GM21423 (cell line): Measurements from ENCODE around the gene BTBD7.

ENCODE experiments used
- ATAC-seq: cut with Tn5 transposase; IDR thresholded peaks from one replicate; pipeline ENCODE4 v1.9.1; 2021; ENCODE audit warnings: mild to moderate bottlenecking, moderate library complexity; ENCODE audit not compliant: unreplicated experiment

The BTBD7 gene

GRCh38 chr14:93331002-93331727 lies 1.7 kb downstream of the BTBD7 start:
- no peak for ATAC-seq

GRCh38 chr14:93330609-93331000 lies 2.2 kb downstream of the BTBD7 start:
- ATAC-seq = no peak

DNA sequence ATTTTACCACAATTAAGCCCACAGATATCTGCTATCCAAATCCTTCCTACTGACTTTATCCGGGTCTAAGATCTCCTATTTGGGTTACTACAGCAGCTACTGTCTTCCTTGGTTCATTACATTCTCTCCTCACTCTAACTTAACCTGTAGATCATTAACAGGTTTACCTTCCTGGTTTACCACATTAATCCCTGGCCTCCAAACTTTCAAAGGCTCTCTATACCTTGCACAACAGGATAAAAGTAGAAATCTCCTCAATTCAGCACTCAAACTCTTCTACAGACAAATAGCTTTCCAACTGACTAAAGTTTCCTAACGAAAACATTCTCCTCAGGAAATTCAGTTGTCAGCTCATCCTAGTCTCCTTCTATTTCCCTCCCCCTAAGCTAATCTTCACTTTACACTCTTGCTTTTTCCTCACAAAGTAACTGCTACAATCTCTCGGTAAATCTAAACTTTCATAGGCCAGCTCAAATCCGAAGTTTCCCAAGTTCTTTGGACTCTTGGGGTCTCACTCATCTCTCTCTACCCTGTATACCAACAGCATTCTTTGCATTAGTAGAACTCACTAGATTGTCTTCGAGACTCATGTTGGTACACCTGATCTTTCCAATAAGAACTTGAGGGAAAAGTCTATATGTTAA lies 2.7 kb downstream of the BTBD7 start:
- no peak for ATAC-seq

- ATAC-seq = no peak
Measured at GRCh38 chr14:93328546-93328945, 4.3 kb downstream of the BTBD7 start.

- ATAC-seq = no peak
Measured at GRCh38 chr14:93326196-93326595, 6.6 kb downstream of the BTBD7 start.

DNA sequence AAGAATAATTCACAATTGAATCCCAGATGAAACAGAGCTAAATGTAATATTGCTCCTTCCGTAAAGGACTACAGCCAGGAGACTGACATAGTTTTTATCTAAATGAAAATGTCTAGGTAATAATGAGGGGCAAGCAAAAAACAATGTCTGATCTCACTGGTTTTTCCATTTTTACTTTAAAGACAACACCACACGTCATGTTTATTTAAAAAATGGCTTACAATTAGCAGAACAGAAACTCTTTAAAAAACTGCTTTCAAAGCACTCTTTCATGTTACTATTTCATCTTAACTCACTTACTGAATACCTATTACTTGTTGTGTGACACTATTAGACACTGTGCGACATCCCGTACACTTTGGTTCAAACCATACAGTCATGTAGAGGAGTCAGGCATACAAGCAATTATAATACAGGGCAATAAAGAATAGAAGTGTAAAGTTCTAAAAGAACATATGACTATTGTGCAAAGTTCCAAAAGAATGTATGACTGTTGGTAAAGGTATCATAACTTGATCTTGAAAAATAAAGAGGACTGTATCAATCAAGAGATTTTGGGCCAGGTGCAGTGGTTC lies 9.1 kb downstream of the BTBD7 start:
- no peak for ATAC-seq

GRCh38 chr14:93322929-93323599 lies 9.8 kb downstream of the BTBD7 start:
- ATAC-seq = no peak

GRCh38 chr14:93320489-93320888 lies 12.3 kb downstream of the BTBD7 start:
- ATAC-seq = no peak

- peak; percentile 49 for ATAC-seq
Measured at GRCh38 chr14:93319958-93320357, 12.9 kb downstream of the BTBD7 start.

GRCh38 chr14:93319494-93319893 lies 13.3 kb downstream of the BTBD7 start:
- no peak for ATAC-seq

DNA sequence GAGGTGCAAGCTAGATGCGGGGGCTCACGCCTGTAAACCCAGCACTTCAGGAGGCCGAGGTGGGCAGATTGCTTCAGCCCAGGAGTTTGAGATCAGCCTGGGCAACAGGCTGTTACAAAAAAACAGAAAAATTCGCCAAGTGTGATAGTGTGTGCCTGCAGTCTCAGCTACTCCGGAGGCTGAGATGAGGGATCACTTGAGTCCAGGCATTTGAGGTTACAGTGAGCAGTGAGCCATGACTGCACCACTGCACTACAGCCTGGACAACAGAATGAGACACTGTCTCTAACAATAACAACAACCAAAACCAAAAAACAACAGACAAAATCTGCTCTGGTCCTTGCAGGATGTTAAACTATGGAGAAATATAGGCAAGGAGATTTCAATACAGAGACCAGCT lies 13.9 kb downstream of the BTBD7 start:
- no peak for ATAC-seq

DNA sequence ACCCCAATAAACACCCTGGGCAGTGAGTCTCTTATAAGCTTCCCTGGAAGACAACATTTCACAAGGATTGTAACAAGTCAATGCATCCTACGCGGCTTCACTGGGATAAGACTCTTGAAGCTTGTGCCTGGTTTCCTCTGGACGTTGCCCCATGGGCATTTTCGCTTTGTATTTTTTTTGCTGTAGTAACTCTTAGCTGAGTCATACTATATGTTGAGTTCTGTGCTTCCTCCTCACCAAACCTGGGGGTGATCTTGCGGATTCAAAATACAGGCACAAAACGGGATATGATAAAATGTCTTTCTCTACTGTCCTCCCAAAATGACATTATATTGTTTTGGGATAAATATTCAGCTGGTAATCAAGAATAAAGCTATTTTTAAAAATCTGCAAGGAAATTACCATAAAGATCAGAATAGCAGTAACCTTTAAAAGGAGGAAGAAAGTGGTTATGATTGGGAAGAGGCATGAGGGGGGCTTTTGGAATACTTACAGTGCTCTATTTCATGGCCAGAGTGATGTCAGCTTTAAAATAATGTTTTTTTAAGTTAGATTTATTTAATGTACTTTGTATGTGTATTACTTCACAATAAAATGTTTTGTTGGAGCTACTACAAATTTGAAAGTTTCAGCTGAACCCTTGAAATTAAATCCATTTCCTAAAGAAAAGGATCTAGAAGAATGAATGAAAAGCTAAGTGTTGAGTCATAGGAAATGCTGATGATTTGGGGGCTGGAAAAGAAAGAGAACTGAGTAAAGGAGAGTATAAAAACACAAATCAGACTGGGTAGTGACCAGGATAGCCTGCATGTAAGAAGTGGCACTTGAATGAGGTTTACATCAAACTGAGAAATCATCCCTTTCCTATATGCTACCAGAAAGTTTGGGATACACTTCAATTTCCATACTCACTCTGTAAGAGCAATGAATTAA lies 14.7 kb downstream of the BTBD7 start:
- no peak for ATAC-seq

DNA sequence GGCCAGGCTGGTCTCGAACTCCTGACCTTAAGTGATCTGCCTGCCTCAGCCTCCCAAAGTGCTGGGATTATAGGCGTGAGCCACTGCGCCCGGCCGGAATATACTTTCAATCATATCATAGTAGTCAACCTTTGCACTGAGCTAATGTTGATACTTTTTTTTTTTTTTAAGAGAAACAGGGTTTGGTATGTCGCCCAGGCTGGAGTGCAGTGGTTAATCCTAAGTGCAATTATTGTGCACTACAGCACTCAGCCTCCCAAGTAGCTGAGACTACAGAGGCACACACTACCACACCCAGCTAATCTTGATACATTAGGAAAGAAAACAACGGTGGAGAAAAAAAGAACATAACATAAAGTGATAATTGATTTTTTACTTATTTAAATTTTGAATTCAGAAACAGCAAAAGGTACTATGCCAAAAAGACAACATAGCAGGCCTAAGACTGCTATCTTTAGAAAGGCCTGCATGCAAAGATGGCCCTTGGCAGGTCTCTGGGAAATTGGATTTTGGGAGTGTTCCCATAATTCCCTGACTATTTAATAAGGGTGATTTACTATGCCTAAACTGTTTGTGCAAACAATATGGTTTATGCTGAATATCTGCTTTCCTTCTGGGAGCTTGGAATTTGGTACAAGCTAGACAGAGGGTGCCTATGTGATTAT lies 15.5 kb downstream of the BTBD7 start:
- no peak for ATAC-seq

- ATAC-seq = no peak
Measured at GRCh38 chr14:93316716-93317115, 16.1 kb downstream of the BTBD7 start.

DNA sequence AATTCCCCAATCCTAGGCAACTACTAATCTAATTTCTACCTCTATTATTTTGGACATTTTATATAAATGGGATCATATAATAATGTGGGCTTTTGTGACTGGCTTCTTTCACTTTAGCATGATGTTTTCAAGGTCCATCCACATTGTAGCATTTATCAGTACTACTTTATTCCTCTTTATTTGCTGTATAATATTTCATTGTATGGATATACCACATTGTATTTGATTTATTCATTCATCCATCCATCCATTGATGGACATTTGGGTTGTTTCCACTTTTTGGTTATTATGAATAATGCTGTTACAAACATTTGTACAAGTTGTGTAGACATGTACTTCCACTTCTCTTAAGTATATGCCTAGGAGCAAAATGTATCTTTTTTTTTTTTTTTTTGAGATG lies 17.3 kb downstream of the BTBD7 start:
- ATAC-seq = no peak

- no peak for ATAC-seq
Measured at GRCh38 chr14:93311082-93311481, 21.8 kb downstream of the BTBD7 start.

DNA sequence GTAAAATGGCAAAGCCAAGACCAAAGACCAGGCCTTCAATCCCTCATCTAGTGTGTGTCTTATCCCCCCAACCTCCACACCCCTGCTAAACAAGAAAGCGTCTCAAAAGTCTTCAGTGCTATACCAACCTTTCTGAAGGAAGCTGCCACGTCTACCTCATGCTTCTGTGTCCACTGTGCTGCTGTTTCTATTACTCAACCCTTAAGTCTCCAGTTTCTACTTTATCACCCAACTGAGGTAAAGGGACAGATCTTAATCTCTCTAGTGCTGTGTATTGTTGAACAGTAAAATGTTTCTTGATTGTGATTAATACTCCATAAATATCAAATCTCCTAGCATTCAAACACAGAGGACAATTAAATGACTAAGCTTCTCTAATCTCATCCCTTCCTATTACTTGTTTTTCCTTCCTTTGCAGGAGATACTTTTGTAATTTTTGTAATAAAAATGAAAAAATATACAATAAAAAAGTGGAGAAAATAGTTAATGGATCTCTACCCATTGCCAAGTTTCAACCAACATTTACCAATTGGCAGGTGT lies 23.3 kb downstream of the BTBD7 start:
- ATAC-seq = no peak

- ATAC-seq = no peak
Measured at GRCh38 chr14:93308686-93309345, 24.0 kb downstream of the BTBD7 start.

DNA sequence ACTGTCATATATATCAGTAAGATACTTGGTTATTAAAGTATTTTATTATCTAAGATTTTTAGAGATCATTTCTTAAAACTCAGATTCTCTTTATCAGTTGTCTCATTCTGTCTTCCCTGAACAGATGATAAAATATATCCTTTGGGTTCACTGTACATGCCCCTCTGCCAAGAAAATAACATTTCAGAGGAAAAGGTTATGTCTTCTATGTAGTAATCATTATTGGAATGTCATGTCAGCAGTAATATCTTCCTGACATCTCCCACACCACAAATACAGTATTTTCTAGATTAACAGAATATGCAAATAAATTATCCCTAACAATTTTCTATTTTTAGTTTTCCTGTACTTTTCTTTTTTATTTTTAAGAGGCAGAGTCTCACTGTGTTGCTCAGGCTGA lies 26.0 kb downstream of the BTBD7 start:
- no peak for ATAC-seq
